UCSD-AML1 (cell line): ENCODE data around the gene DNHD1.

ENCODE experiments used
- DNase-seq: peaks from one replicate; lab custom pipeline; 2025; ENCODE audit not compliant: unreplicated experiment; lab: John Stamatoyannopoulos, UW

DNHD1 gene

GRCh38 chr11:6526411-6527135, 29.5 kb downstream of the DNHD1 start:
- no peak for DNase-seq

- no peak for DNase-seq
Observed at GRCh38 chr11:6529266-6529665, 32.2 kb downstream of the DNHD1 start.

- DNase-seq: no peak
Observed at GRCh38 chr11:6530848-6531247, 33.8 kb downstream of the DNHD1 start.

- DNase-seq: no peak
Observed at GRCh38 chr11:6531267-6531752, 34.2 kb downstream of the DNHD1 start.

GRCh38 chr11:6538456-6538855, 41.4 kb downstream of the DNHD1 start:
- DNase-seq: no peak

GRCh38 chr11:6538945-6539344, 41.9 kb downstream of the DNHD1 start:
- no peak for DNase-seq

- DNase-seq: no peak
Observed at GRCh38 chr11:6539748-6540268, 42.7 kb downstream of the DNHD1 start.

GRCh38 chr11:6541356-6541755, 44.3 kb downstream of the DNHD1 start:
- DNase-seq: no peak

GRCh38 chr11:6542727-6543126, 45.6 kb downstream of the DNHD1 start:
- DNase-seq: no peak

- DNase-seq: no peak
Observed at GRCh38 chr11:6544921-6545850, 48.1 kb downstream of the DNHD1 start.

GRCh38 chr11:6545917-6546605, 49.0 kb downstream of the DNHD1 start:
- DNase-seq: no peak

GRCh38 chr11:6546735-6547134, 49.7 kb downstream of the DNHD1 start:
- DNase-seq: no peak

- no peak for DNase-seq
Observed at GRCh38 chr11:6547177-6547576, 50.1 kb downstream of the DNHD1 start.

- DNase-seq: no peak
Observed at GRCh38 chr11:6548121-6548520, 51.0 kb downstream of the DNHD1 start.

GRCh38 chr11:6548641-6549040, 51.6 kb downstream of the DNHD1 start:
- DNase-seq: no peak

GRCh38 chr11:6553634-6554033, 56.6 kb downstream of the DNHD1 start:
- DNase-seq: no peak

GRCh38 chr11:6554828-6555706, 58.0 kb downstream of the DNHD1 start:
- DNase-seq: no peak

- no peak for DNase-seq
Observed at GRCh38 chr11:6556139-6556949, 59.3 kb downstream of the DNHD1 start.

- DNase-seq: no peak
Observed at GRCh38 chr11:6557063-6557462, 60.0 kb downstream of the DNHD1 start.
